Adrenal gland (tissue), 5 donors: ENCODE measurements around the gene TRPV3.

Experiments
- POLR2A ChIP-seq, 2 donors: fragments of 450-650 bp; IDR thresholded peaks; one replicate each; pipeline ENCODE4 v1.6.1; 2017; ENCODE audit warnings: antibody characterized with exemption in 2 of 2, mild to moderate bottlenecking in 2 of 2, moderate library complexity in 1 of 2
- TF ChIP-seq, protein P1 (sequence below), 6 experiments: fragments of 450-650 bp in 4 of 6; fragments of 200-600 bp in 2 of 6; sonication (generic) in 1 of 6; IDR thresholded peaks; 1 replicate in 5 of 6; 2 replicates in 1 of 6; pipeline versions ENCODE4 v1.5.1 to v1.8.0; 2016 to 2021; ENCODE audit warnings: antibody characterized with exemption in 6 of 6, mild to moderate bottlenecking in 2 of 6, moderate library complexity in 1 of 6
- donor health status: DM: no; HTN: no; CAD: no.

DNA sequence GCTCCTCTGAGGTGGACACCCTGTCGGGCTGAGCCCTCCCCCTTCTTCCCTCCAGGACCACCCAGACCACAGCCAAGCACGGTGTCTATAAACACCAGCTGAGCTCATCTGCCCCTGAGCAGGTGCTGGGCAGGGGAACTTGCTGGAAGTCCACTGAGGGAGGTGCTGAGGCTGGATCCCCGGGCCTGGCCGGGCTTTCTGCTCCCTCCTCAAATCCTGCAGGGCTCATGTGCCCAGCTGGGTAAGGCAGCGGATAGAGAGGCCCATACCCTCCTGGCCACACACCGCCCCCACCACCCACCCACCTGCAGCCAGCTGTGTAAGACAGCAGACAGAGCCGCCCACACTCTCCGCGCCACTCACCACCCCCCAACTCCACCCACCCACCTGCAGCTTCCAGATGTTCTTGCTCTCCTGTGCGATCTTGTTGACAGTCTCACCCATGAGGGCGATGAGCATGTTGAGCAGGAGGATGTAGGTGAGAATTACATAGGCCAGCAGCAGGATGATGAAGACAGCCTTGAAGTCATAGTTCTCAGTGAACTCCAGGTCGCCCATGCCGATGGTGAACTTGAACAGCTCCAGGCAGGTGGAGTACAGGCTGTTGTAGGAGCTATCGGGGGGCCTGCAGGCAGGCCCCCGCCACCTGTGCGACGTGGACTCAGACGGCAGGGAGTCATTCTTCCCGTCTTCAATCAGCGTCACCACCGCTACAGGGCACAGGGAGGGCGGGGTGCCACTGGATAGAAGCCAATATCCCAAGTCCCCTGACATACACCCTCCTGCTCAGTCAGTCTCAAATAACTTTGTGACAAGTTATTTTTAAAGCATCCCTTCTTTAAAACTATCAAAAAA is 15.9 kb upstream of the TRPV3 start:
- TF ChIP-seq, protein P1, sequence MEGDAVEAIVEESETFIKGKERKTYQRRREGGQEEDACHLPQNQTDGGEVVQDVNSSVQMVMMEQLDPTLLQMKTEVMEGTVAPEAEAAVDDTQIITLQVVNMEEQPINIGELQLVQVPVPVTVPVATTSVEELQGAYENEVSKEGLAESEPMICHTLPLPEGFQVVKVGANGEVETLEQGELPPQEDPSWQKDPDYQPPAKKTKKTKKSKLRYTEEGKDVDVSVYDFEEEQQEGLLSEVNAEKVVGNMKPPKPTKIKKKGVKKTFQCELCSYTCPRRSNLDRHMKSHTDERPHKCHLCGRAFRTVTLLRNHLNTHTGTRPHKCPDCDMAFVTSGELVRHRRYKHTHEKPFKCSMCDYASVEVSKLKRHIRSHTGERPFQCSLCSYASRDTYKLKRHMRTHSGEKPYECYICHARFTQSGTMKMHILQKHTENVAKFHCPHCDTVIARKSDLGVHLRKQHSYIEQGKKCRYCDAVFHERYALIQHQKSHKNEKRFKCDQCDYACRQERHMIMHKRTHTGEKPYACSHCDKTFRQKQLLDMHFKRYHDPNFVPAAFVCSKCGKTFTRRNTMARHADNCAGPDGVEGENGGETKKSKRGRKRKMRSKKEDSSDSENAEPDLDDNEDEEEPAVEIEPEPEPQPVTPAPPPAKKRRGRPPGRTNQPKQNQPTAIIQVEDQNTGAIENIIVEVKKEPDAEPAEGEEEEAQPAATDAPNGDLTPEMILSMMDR (IDR thresholded peaks at IDR 0.05), result no peak
- TF ChIP-seq POLR2A (IDR thresholded peaks at IDR 0.05), result no peak
